Fibroblast of lung (primary cell): ENCODE measurements around the gene TMEM255B. TPM values are rescaled to one million over a fixed set of nuclear protein-coding genes. Genes with fewer than 3 reads are reported as not detected.

ENCODE experiments used
- DNase-seq, 2 donors: peaks; one replicate each; pipeline versions ENCODE4 v3.0.0 to v3.0.0-alpha.2; 2010; ENCODE audit warnings: low read depth in 2 of 2
- H2AFZ ChIP-seq: 2 replicates; pipeline ENCODE4 v1.5.1; 2012; ENCODE audit warnings: low read length, control low read depth, inconsistent platforms
- H3K27ac ChIP-seq: 2 replicates; pipeline ENCODE4 v1.5.1; 2011; ENCODE audit warnings: low read length, control low read depth; ENCODE audit not compliant: insufficient read depth
- H3K27me3 ChIP-seq: 2 replicates; pipeline ENCODE4 v1.5.1; 2011; ENCODE audit warnings: mild to moderate bottlenecking, low read length; ENCODE audit not compliant: control insufficient read depth, insufficient read depth
- H3K36me3 ChIP-seq: 2 replicates; pipeline ENCODE4 v1.5.1; 2011; ENCODE audit warnings: low read length; ENCODE audit not compliant: control insufficient read depth, insufficient read depth
- H3K4me1 ChIP-seq: 2 replicates; pipeline ENCODE4 v1.5.1; 2011; ENCODE audit warnings: low read length; ENCODE audit not compliant: control insufficient read depth, insufficient read depth; ENCODE audit errors: extremely low read depth
- H3K4me2 ChIP-seq: 2 replicates; pipeline ENCODE4 v1.5.1; 2011; ENCODE audit warnings: low read length, control low read depth; ENCODE audit not compliant: insufficient read depth; ENCODE audit errors: extremely low read depth
- H3K4me3 ChIP-seq, 4 experiments: fragments of 200-600 bp in 1 of 4; sonication (generic) in 1 of 4; replicated peaks in 1 of 4; 2 replicates each; pipeline ENCODE4 v1.5.1; 2011 to 2016; ENCODE audit warnings: low read length in 4 of 4, low read depth in 3 of 4, mild to moderate bottlenecking in 3 of 4, control low read depth in 2 of 4, inconsistent platforms in 1 of 4, mixed read lengths in 1 of 4; ENCODE audit not compliant: insufficient read depth in 1 of 4; ENCODE audit errors: control extremely low read depth in 1 of 4
- H3K79me2 ChIP-seq: 2 replicates; pipeline ENCODE4 v1.5.1; 2012; ENCODE audit warnings: mild to moderate bottlenecking, low read length, inconsistent platforms; ENCODE audit not compliant: control insufficient read depth, insufficient read depth
- H3K9ac ChIP-seq: 2 replicates; pipeline ENCODE4 v1.5.1; 2011; ENCODE audit warnings: mild to moderate bottlenecking, low read length, control low read depth; ENCODE audit not compliant: insufficient read depth
- H3K9me3 ChIP-seq: 2 replicates; pipeline ENCODE4 v1.5.1; 2012; ENCODE audit warnings: low read depth, low read length; ENCODE audit not compliant: control insufficient read depth, insufficient read depth
- H4K20me1 ChIP-seq: 2 replicates; pipeline ENCODE4 v1.5.1; 2011; ENCODE audit warnings: low read length; ENCODE audit not compliant: control insufficient read depth, insufficient read depth; ENCODE audit errors: extremely low read depth
- EZH2 ChIP-seq: IDR thresholded peaks from 2 replicates; pipeline ENCODE4 v1.5.1; 2012; ENCODE audit warnings: low read length, control low read depth, mild to moderate bottlenecking; ENCODE audit errors: missing control alignments
- polyA plus RNA-seq, 2 donors: library from polyadenylated mRNA; depleted of rRNA in 1 of 2; stranded (reverse) in 1 of 2; unstranded in 1 of 2; fragments of >200 nt; gene quantifications; 2 replicates each; pipeline ENCODE4 v1.2.1, GENCODE V29; 2011 to 2012; ENCODE audit warnings: missing spikeins in 1 of 2
- total RNA-seq: library from RNA; depleted of rRNA; stranded (reverse); fragments of >200 nt; gene quantifications from 2 replicates; pipeline ENCODE4 v1.2.1, GENCODE V29; 2014
- TF ChIP-seq, protein P1 (sequence below), 2 donors: IDR thresholded peaks in 1 of 2; conservative IDR thresholded peaks in 1 of 2; 1 replicate in 1 of 2; 2 replicates in 1 of 2; pipeline ENCODE4 v1.5.1; 2011 to 2012; ENCODE audit warnings: low read length in 2 of 2, control low read depth in 1 of 2, inconsistent platforms in 1 of 2, low read depth in 1 of 2, mild to moderate bottlenecking in 1 of 2

Gene TMEM255B
- total and polyA plus RNA-seq, 2 donors (not counting 1 experiment from before 2014, with no cell fraction given): 2.4 to 10.4 TPM

DNA sequence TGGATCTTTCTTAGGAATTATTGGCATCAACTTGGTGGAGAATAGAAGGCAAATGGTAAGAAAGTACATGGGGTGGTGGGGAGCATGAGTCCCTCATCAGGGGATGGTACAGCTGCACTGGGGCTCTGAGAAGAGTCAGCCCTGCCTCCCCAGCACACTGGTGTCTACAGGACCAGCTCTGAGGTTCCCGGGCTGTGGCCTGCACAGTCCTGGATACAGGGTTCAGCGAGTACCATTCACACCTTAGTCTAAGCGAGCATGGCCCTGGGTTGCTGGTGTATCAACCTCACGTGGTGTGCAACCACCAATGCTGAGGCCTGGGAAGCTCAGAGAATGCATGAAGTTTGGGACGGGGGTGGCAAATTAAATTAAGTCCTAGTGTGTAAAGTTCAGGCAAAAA, 10.1 kb downstream of the TMEM255B start:
- H3K4me3 ChIP-seq: no peak overlapping the region
- no peak overlapping the region for H3K4me2 ChIP-seq
- H3K9me3 ChIP-seq: no peaks in the 10 kb centered on the region
- no peak overlapping the region for H2AFZ ChIP-seq
- TF ChIP-seq, protein P1, sequence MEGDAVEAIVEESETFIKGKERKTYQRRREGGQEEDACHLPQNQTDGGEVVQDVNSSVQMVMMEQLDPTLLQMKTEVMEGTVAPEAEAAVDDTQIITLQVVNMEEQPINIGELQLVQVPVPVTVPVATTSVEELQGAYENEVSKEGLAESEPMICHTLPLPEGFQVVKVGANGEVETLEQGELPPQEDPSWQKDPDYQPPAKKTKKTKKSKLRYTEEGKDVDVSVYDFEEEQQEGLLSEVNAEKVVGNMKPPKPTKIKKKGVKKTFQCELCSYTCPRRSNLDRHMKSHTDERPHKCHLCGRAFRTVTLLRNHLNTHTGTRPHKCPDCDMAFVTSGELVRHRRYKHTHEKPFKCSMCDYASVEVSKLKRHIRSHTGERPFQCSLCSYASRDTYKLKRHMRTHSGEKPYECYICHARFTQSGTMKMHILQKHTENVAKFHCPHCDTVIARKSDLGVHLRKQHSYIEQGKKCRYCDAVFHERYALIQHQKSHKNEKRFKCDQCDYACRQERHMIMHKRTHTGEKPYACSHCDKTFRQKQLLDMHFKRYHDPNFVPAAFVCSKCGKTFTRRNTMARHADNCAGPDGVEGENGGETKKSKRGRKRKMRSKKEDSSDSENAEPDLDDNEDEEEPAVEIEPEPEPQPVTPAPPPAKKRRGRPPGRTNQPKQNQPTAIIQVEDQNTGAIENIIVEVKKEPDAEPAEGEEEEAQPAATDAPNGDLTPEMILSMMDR (conservative IDR thresholded peaks at IDR 0.05 in 1 of 2, IDR thresholded peaks at IDR 0.05 in 1 of 2; ENCODE audit: low read depth in 1 of 2, low read length in 2 of 2): no peak
- no peak for TF ChIP-seq EZH2
- H4K20me1 ChIP-seq: no peaks in the 10 kb centered on the region
- H3K27me3 ChIP-seq: no peaks in the 10 kb centered on the region
- H3K4me1 ChIP-seq: no peaks in the 10 kb centered on the region
- H3K9ac ChIP-seq: no peak overlapping the region
- no peaks in the 10 kb centered on the region for H3K36me3 ChIP-seq
- DNase-seq: no peak
- no peak overlapping the region for H3K27ac ChIP-seq
- H3K79me2 ChIP-seq: no peaks in the 10 kb centered on the region

DNA sequence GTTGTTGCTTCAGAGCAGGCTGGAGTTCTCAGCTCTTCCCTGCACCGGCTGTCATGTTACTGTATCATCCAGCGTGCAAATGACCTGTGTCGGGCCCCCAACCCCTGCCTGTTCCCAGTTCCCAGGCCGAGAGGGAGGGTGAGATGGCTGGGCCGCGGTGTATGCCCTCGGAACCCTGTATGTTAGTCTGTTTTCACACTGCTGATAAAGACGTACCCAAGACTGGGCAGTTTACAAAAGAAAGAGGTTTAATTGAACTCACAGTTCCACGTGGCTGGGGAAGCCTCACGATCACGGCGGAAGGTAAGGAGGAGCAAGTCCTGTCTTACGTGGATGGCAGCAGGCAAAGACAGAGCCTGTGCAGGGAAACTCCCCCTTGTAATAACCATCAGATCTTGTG, 10.9 kb downstream of the TMEM255B start:
- H3K4me3 ChIP-seq: no peak overlapping the region
- H3K9ac ChIP-seq: no peak overlapping the region
- H3K4me1 ChIP-seq: peaks cover 2% of the 10 kb centered on the region
- H3K9me3 ChIP-seq: no peaks in the 10 kb centered on the region
- H2AFZ ChIP-seq: no peak overlapping the region
- no peaks in the 10 kb centered on the region for H3K79me2 ChIP-seq
- no peaks in the 10 kb centered on the region for H3K36me3 ChIP-seq
- H3K27ac ChIP-seq: no peak overlapping the region
- H4K20me1 ChIP-seq: no peaks in the 10 kb centered on the region
- H3K27me3 ChIP-seq: no peaks in the 10 kb centered on the region
- no peak overlapping the region for H3K4me2 ChIP-seq
- DNase-seq: no peak
- TF ChIP-seq EZH2: no peak
- TF ChIP-seq, protein P1 (conservative IDR thresholded peaks at IDR 0.05 in 1 of 2, IDR thresholded peaks at IDR 0.05 in 1 of 2; ENCODE audit: low read depth in 1 of 2, low read length in 2 of 2): no peak

DNA sequence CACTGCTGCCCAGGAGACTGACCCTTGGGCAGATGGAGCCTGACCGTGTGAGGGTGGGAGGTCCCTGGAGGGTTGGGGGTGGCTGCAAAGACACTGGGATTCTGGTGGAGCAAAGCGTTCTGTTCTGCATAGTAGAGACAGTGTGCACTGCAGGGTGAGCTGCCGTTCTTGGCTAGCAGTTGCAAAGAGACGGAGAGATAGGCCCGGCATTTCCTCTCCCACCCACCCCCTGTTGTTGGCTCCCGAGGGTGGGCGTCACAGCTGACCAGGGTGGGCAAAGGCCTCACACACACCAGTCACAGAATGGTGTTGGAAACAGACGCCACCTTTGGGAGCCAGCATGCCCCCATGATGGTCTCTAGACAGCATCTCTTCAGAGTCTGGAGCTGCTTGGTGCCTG, 11.4 kb downstream of the TMEM255B start:
- peaks cover 2% of the 10 kb centered on the region for H3K4me1 ChIP-seq
- H3K36me3 ChIP-seq: no peaks in the 10 kb centered on the region
- H2AFZ ChIP-seq: no peak overlapping the region
- no peaks in the 10 kb centered on the region for H3K9me3 ChIP-seq
- TF ChIP-seq, protein P1 (conservative IDR thresholded peaks at IDR 0.05 in 1 of 2, IDR thresholded peaks at IDR 0.05 in 1 of 2; ENCODE audit: low read depth in 1 of 2, low read length in 2 of 2): no peak
- no peak for TF ChIP-seq EZH2
- no peaks in the 10 kb centered on the region for H4K20me1 ChIP-seq
- H3K4me2 ChIP-seq: no peak overlapping the region
- H3K79me2 ChIP-seq: no peaks in the 10 kb centered on the region
- no peak overlapping the region for H3K9ac ChIP-seq
- H3K27ac ChIP-seq: no peak overlapping the region
- no peak overlapping the region for H3K4me3 ChIP-seq
- no peaks in the 10 kb centered on the region for H3K27me3 ChIP-seq
- DNase-seq: no peak
